GM19372 (cell line): ENCODE results near the gene SPTLC3.

ENCODE experiments used
- ATAC-seq: cut with Tn5 transposase; IDR thresholded peaks from one replicate; pipeline ENCODE4 v1.9.1; 2021; ENCODE audit warnings: mild to moderate bottlenecking, low read depth, moderate library complexity; ENCODE audit not compliant: unreplicated experiment

The SPTLC3 gene

GRCh38 chr20:13174402-13174801 lies 165.6 kb downstream of the SPTLC3 start:
- ATAC-seq, result no peak

GRCh38 chr20:13180986-13181889 lies 172.5 kb downstream of the SPTLC3 start:
- no peak for ATAC-seq

GRCh38 chr20:13183005-13183404 lies 174.2 kb downstream of the SPTLC3 start:
- no peak for ATAC-seq

GRCh38 chr20:13186043-13186774 lies 177.4 kb downstream of the SPTLC3 start:
- no peak for ATAC-seq

GRCh38 chr20:13187899-13188298 lies 179.1 kb downstream of the SPTLC3 start:
- no peak for ATAC-seq

- no peak for ATAC-seq
These were observed 190.5 kb downstream of the SPTLC3 start for GRCh38 chr20:13199279-13199678.

- ATAC-seq, result no peak
These were observed 192.2 kb downstream of the SPTLC3 start for GRCh38 chr20:13200767-13201500.

- ATAC-seq, result no peak
These were observed 193.8 kb downstream of the SPTLC3 start for GRCh38 chr20:13202565-13202964.

- ATAC-seq, result no peak
These were observed 196.7 kb downstream of the SPTLC3 start for GRCh38 chr20:13205425-13205824.

GRCh38 chr20:13205848-13206434 lies 197.2 kb downstream of the SPTLC3 start:
- ATAC-seq, result no peak

GRCh38 chr20:13207016-13207415 lies 198.2 kb downstream of the SPTLC3 start:
- no peak for ATAC-seq

- ATAC-seq, result no peak
These were observed 203.3 kb downstream of the SPTLC3 start for GRCh38 chr20:13211956-13212618.

- no peak for ATAC-seq
These were observed 204.0 kb downstream of the SPTLC3 start for GRCh38 chr20:13212750-13213149.

GRCh38 chr20:13213335-13213734 lies 204.6 kb downstream of the SPTLC3 start:
- ATAC-seq, result no peak

- no peak for ATAC-seq
These were observed 207.8 kb downstream of the SPTLC3 start for GRCh38 chr20:13216533-13216932.
